HepG2 (cell line): ENCODE results near the gene RPS6KA3.

ENCODE experiments used
- CTCF ChIP-seq: sonication (generic); formaldehyde crosslinking; IDR thresholded peaks from 2 replicates; pipeline ENCODE4 v1.5.0; 2020; ENCODE audit warnings: mild to moderate bottlenecking, missing genetic modification reagents, moderate library complexity
- NCOR1 ChIP-seq: fragments of 200-600 bp; sonication (generic); IDR thresholded peaks from 2 replicates; pipeline ENCODE4 v1.7.0; 2017; ENCODE audit warnings: antibody characterized with exemption, low read length, borderline replicate concordance
- POLR2A ChIP-seq, 2 experiments: IDR thresholded peaks; 2 replicates each; pipeline ENCODE4 v1.6.1; 2011; ENCODE audit warnings: low read depth in 2 of 2, low read length in 2 of 2, mild to moderate bottlenecking in 1 of 2, moderate library complexity in 1 of 2; ENCODE audit not compliant: insufficient read depth in 1 of 2
- REST ChIP-seq, 2 experiments: IDR thresholded peaks; 2 replicates each; pipeline ENCODE4 v1.6.1; 2011 to 2012; ENCODE audit warnings: low read length in 2 of 2, borderline replicate concordance in 1 of 2, low read depth in 1 of 2, mild to moderate bottlenecking in 1 of 2, moderate library complexity in 1 of 2
- SP2 ChIP-seq: sonication (generic); formaldehyde crosslinking; IDR thresholded peaks from 2 replicates; pipeline ENCODE4 v1.5.1; 2020; ENCODE audit warnings: mild to moderate bottlenecking, missing genetic modification reagents
- YY1 ChIP-seq: IDR thresholded peaks from 2 replicates; pipeline ENCODE4 v1.6.1; 2011; ENCODE audit warnings: low read length, low read depth, moderate library complexity, mild to moderate bottlenecking; ENCODE audit not compliant: insufficient read depth, insufficient replicate concordance
- ZBTB33 ChIP-seq: sonication (generic); formaldehyde crosslinking; IDR thresholded peaks from 2 replicates; pipeline ENCODE4 v1.4.0; 2020; ENCODE audit warnings: missing genetic modification reagents
- ZNF10 ChIP-seq: sonication (generic); formaldehyde crosslinking; IDR thresholded peaks from 2 replicates; pipeline ENCODE4 v1.4.0; 2020; ENCODE audit warnings: mild to moderate bottlenecking, low read depth, missing genetic modification reagents, borderline replicate concordance
- ZNF20 ChIP-seq: sonication (generic); formaldehyde crosslinking; IDR thresholded peaks from 2 replicates; pipeline ENCODE4 v1.4.0; 2020; ENCODE audit warnings: mild to moderate bottlenecking, moderate library complexity, missing genetic modification reagents
- ZNF878 ChIP-seq: sonication (generic); formaldehyde crosslinking; IDR thresholded peaks from 2 replicates; pipeline ENCODE4 v1.8.1; 2023; ENCODE audit warnings: mild to moderate bottlenecking, missing genetic modification reagents, moderate library complexity
- ZZZ3 ChIP-seq: sonication (generic); formaldehyde crosslinking; IDR thresholded peaks from 2 replicates; pipeline ENCODE4 v1.4.0; 2020; ENCODE audit warnings: missing genetic modification reagents, mild to moderate bottlenecking, borderline replicate concordance

- TF ChIP-seq NCOR1 (no peak), REST (IDR thresholded peaks at IDR 0.05; ENCODE audit: borderline replicate concordance in 1 of 2, low read depth in 1 of 2, low read length in 2 of 2) (no peak), ZBTB33 (CRISPR knock-in tag) (no peak), CTCF (CRISPR knock-in tag) (no peak), ZNF878 (CRISPR knock-in tag) (no peak), YY1 (no peak), ZNF10 (no peak), ZZZ3 (CRISPR knock-in tag) (no peak), ZNF20 (CRISPR knock-in tag) (no peak), SP2 (CRISPR knock-in tag) (no peak), POLR2A (IDR thresholded peaks at IDR 0.05; ENCODE audit: insufficient read depth in 1 of 2, low read depth in 2 of 2, low read length in 2 of 2) (no peak)
These were observed 117.4 kb downstream of the RPS6KA3 start for GRCh38 chrX:20149326-20149725.
